MV-4-11 (cell line): ENCODE results near the gene HECTD4.

Experiments used
- DNase-seq: peaks from one replicate; lab custom pipeline; 2025; lab: John Stamatoyannopoulos, UW

The HECTD4 gene

GRCh38 chr12:112321245-112321644 lies 61.0 kb downstream of the HECTD4 start:
- no peak for DNase-seq

GRCh38 chr12:112319395-112319794 lies 62.8 kb downstream of the HECTD4 start:
- no peak for DNase-seq

- no peak for DNase-seq
Observed at GRCh38 chr12:112317481-112317880, 64.8 kb downstream of the HECTD4 start.

GRCh38 chr12:112314981-112315380 lies 67.2 kb downstream of the HECTD4 start:
- DNase-seq, result no peak

GRCh38 chr12:112309797-112310196 lies 72.4 kb downstream of the HECTD4 start:
- DNase-seq, result no peak

GRCh38 chr12:112308652-112309051 lies 73.6 kb downstream of the HECTD4 start:
- DNase-seq, result no peak

- no peak for DNase-seq
Observed at GRCh38 chr12:112308161-112308560, 74.1 kb downstream of the HECTD4 start.

- no peak for DNase-seq
Observed at GRCh38 chr12:112307317-112308011, 74.8 kb downstream of the HECTD4 start.

GRCh38 chr12:112305951-112306350 lies 76.3 kb downstream of the HECTD4 start:
- no peak for DNase-seq

- DNase-seq, result no peak
Observed at GRCh38 chr12:112304436-112304835, 77.8 kb downstream of the HECTD4 start.

- no peak for DNase-seq
Observed at GRCh38 chr12:112303799-112304198, 78.4 kb downstream of the HECTD4 start.

GRCh38 chr12:112303004-112303403 lies 79.2 kb downstream of the HECTD4 start:
- DNase-seq, result no peak

GRCh38 chr12:112299704-112300103 lies 82.5 kb downstream of the HECTD4 start:
- no peak for DNase-seq

GRCh38 chr12:112297188-112297587 lies 85.0 kb downstream of the HECTD4 start:
- DNase-seq, result no peak

- no peak for DNase-seq
Observed at GRCh38 chr12:112296183-112296582, 86.0 kb downstream of the HECTD4 start.

- no peak for DNase-seq
Observed at GRCh38 chr12:112294793-112295192, 87.4 kb downstream of the HECTD4 start.

- no peak for DNase-seq
Observed at GRCh38 chr12:112288638-112289037, 93.6 kb downstream of the HECTD4 start.

GRCh38 chr12:112285600-112286401 lies 96.4 kb downstream of the HECTD4 start:
- no peak for DNase-seq

GRCh38 chr12:112283546-112283945 lies 98.7 kb downstream of the HECTD4 start:
- DNase-seq, result no peak

GRCh38 chr12:112282920-112283319 lies 99.3 kb downstream of the HECTD4 start:
- no peak for DNase-seq

- no peak for DNase-seq
Observed at GRCh38 chr12:112275836-112276235, 106.4 kb downstream of the HECTD4 start.

GRCh38 chr12:112275207-112275606 lies 107.0 kb downstream of the HECTD4 start:
- no peak for DNase-seq

GRCh38 chr12:112270673-112271072 lies 111.6 kb downstream of the HECTD4 start:
- peak; percentile 59 for DNase-seq
